Stomach (tissue), 9 donors: ENCODE results near the gene RAI1. TPM values are rescaled to one million over a fixed set of nuclear protein-coding genes. Genes with fewer than 3 reads are reported as not detected.

Experiments used
- DNase-seq, 2 donors: peaks; one replicate each; pipeline versions ENCODE4 v3.0.0 to v3.0.0-alpha.2; 2013 to 2019
- H3K27ac ChIP-seq, 5 donors: fragments of 200-600 bp in 4 of 5; sonication (generic) in 4 of 5; one replicate each; pipeline ENCODE4 v1.5.1; 2013 to 2019; ENCODE audit warnings: mild to moderate bottlenecking in 1 of 5, moderate library complexity in 1 of 5
- H3K27me3 ChIP-seq, 3 donors: fragments of 200-600 bp; sonication (generic); one replicate each; pipeline ENCODE4 v1.5.1; 2017 to 2019; ENCODE audit warnings: mixed run types in 1 of 3
- H3K36me3 ChIP-seq, 4 donors: fragments of 200-600 bp; sonication (generic); 1 replicate in 3 of 4; 2 replicates in 1 of 4; pipeline ENCODE4 v1.5.1; 2016 to 2019
- H3K4me1 ChIP-seq, 4 donors: fragments of 200-600 bp; sonication (generic); one replicate each; pipeline ENCODE4 v1.5.1; 2016 to 2019
- H3K4me3 ChIP-seq, 4 donors: fragments of 200-600 bp; sonication (generic) in 3 of 4; one replicate each; pipeline ENCODE4 v1.5.1; 2016 to 2019; ENCODE audit warnings: mild to moderate bottlenecking in 1 of 4
- H3K9me3 ChIP-seq, 4 donors: fragments of 200-600 bp; sonication (generic); one replicate each; pipeline ENCODE4 v1.5.1; 2016 to 2019
- EP300 ChIP-seq: sonication (generic); formaldehyde crosslinking; IDR thresholded peaks from one replicate; pipeline ENCODE4 v1.6.1; 2017; ENCODE audit warnings: antibody characterized with exemption
- POLR2A ChIP-seq, 4 donors: fragments of 450-650 bp; IDR thresholded peaks; one replicate each; pipeline ENCODE4 v1.6.1; 2016; ENCODE audit warnings: antibody characterized with exemption in 4 of 4, control low read depth in 2 of 4, mild to moderate bottlenecking in 1 of 4, moderate library complexity in 1 of 4
- POLR2AphosphoS5 ChIP-seq, 3 donors: sonication (generic); formaldehyde crosslinking; IDR thresholded peaks; one replicate each; pipeline ENCODE4 v1.6.1; 2016; ENCODE audit warnings: antibody characterized with exemption in 3 of 3
- WGBS, 5 donors: extraction: QIAGEN DNeasy Blood & Tissue Kit in 3 of 5; methylation state at CpG; one replicate each; pipeline versions ENCODE4 v1.1.5 to v1.1.7; 2013 to 2018; 5-methylcytosine and 5-hydroxymethylcytosine counted together
- intact Hi-C: fragments of 100-400 bp; cut with DNase I; formaldehyde crosslinking; loops from one replicate; pipeline ENCODE4 v1.15.1; 2023; ENCODE audit warnings: low total_unique reads
- polyA plus RNA-seq, 3 donors: library from polyadenylated mRNA; stranded (reverse); fragments of 200-250 nt; gene quantifications; one replicate each; pipeline ENCODE4 v1.2.3, GENCODE V29; 2013
- total RNA-seq, 5 donors: library from RNA; depleted of rRNA; stranded (reverse); fragments of >200 nt; gene quantifications; one replicate each; pipeline versions ENCODE4 v1.1.0 to v1.2.3, GENCODE V29; 2014 to 2016
- TF ChIP-seq, protein P1 (sequence below), 7 experiments: fragments of 450-650 bp in 4 of 7; fragments of 200-600 bp in 3 of 7; sonication (generic) in 3 of 7; IDR thresholded peaks; one replicate each; pipeline ENCODE4 v1.5.1; 2016 to 2019; ENCODE audit warnings: antibody characterized with exemption in 7 of 7, control low read depth in 2 of 7, mild to moderate bottlenecking in 1 of 7
- donor health status: healthy with polysubstance abuse.
- donor health status: Bipolar disorder and iron deficiency.
- donor health status: healthy.

RAI1 gene
- total and polyA plus RNA-seq, 8 donors = 4.6 to 94.5 (median 28.3) TPM

DNA sequence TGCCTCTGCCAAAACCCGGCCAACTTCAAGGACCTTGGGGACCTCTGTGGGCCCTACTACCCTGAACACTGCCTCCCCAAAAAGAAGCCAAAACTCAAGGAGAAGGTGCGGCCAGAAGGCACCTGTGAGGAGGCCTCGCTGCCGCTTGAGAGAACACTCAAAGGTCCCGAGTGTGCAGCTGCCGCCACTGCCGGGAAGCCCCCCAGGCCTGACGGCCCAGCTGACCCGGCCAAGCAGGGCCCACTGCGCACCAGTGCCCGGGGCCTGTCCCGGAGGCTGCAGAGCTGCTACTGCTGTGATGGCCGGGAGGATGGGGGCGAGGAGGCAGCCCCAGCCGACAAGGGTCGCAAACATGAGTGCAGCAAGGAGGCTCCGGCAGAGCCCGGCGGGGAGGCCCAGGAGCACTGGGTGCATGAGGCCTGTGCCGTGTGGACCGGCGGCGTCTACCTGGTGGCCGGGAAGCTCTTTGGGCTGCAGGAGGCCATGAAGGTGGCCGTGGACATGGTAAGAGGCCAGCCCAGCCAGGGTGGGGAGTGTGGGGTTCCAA, 116.8 kb downstream of the RAI1 start:
- H3K4me1 ChIP-seq = peaks cover 4 to 17% (median 8%) of the 10 kb centered on the region in 4 donors
- H3K9me3 ChIP-seq = no peaks in the 10 kb centered on the region
- intact Hi-C loops = no loop called here
- DNase-seq = no peak
- TF ChIP-seq POLR2A (IDR thresholded peaks at IDR 0.05) (no peak), POLR2AphosphoS5 (IDR thresholded peaks at IDR 0.05) (no peak), EP300 (no peak)
- TF ChIP-seq, protein P1, sequence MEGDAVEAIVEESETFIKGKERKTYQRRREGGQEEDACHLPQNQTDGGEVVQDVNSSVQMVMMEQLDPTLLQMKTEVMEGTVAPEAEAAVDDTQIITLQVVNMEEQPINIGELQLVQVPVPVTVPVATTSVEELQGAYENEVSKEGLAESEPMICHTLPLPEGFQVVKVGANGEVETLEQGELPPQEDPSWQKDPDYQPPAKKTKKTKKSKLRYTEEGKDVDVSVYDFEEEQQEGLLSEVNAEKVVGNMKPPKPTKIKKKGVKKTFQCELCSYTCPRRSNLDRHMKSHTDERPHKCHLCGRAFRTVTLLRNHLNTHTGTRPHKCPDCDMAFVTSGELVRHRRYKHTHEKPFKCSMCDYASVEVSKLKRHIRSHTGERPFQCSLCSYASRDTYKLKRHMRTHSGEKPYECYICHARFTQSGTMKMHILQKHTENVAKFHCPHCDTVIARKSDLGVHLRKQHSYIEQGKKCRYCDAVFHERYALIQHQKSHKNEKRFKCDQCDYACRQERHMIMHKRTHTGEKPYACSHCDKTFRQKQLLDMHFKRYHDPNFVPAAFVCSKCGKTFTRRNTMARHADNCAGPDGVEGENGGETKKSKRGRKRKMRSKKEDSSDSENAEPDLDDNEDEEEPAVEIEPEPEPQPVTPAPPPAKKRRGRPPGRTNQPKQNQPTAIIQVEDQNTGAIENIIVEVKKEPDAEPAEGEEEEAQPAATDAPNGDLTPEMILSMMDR (IDR thresholded peaks at IDR 0.05) = no peak
- WGBS, 5 donors = 91 to 95% (median 92%) methylated on average over 18 to 25 of the region's 25 CpGs
- peaks cover 38 to 85% (median 77%) of the 10 kb centered on the region in 4 donors for H3K36me3 ChIP-seq
- no peaks in the 10 kb centered on the region for H3K27me3 ChIP-seq
- no peak overlapping the region for H3K27ac ChIP-seq
- H3K4me3 ChIP-seq = no peak overlapping the region

DNA sequence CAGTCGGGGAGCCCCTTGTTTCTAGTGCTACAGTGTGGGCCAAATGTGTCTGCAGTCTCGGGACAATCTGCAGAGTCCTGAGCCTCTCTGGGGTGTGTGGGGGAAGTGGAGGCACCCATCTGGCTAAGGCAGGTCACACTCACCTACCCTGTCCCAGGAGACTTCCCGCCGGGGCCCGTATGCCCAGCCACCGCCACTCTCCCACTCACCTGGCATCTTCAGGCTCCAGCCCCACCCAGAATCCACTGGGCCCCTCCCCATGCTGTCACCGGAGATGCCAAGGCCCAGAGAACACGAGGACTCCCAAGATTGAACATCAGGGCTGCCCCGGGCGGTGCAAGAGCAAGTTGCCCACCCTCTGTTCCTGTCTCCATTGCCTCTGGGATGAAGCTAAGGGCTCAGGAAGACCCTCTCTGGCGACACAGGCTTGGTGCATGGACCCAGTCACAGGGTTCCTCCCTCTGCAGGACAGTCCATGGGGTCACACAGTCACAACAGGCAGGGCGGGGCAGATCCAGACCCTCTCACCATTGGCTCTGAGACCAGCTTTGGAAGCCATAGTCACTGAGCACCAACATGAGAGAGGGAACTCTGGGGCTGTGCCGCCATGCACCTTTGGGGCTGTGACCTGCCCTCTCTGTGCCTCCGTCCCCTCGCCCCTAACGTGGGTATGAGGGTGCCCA, 117.5 kb downstream of the RAI1 start:
- Histone ChIP-seq H3K4me1 (peaks cover 0 to 11% (median 3%) of the 10 kb centered on the region in 4 donors), H3K27ac (no peak overlapping the region), H3K36me3 (peaks cover 37 to 85% (median 76%) of the 10 kb centered on the region in 4 donors), H3K9me3 (no peaks in the 10 kb centered on the region), H3K4me3 (no peak overlapping the region), H3K27me3 (no peaks in the 10 kb centered on the region)
- WGBS, 5 donors = 81 to 87% (median 87%) methylated on average over 11 to 16 of the region's 16 CpGs
- TF ChIP-seq POLR2AphosphoS5 (IDR thresholded peaks at IDR 0.05) = no peak
- intact Hi-C loops = no loop called here
- DNase-seq = no peak

DNA sequence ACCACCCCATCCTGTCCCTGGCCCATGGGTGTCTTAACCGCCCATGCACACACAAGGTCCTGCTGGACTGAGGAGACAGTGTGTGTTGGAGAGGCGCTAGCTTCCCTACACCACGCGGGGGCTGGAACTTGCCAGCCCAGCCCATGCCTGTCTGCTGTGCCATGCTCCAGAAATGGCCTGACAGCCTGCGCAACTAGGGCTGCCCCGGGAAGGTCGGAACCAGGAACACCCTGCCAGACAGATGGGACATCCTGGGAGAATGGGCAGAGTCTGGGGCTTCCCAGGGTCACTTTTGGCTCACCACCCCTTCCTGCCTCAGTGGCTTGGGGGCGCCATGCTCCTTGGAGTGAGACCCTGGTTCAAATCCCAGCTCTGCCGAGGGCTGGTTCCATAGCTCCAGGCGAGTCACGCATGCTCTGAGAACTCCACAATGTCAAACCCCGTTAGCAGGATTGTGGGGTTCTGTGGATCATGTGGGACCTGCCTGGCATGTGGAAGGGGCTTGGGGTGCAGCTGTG, 119.3 kb downstream of the RAI1 start:
- no peaks in the 10 kb centered on the region for H3K27me3 ChIP-seq
- TF ChIP-seq EP300 (no peak), POLR2AphosphoS5 (IDR thresholded peaks at IDR 0.05) (no peak), POLR2A (IDR thresholded peaks at IDR 0.05) (no peak)
- TF ChIP-seq, protein P1 (IDR thresholded peaks at IDR 0.05) = no peak
- no peaks in the 10 kb centered on the region for H3K9me3 ChIP-seq
- no peak for DNase-seq
- 91 to 95% (median 94%) methylated on average over 9 to 12 of the region's 12 CpGs for WGBS, 5 donors
- no peak overlapping the region for H3K27ac ChIP-seq
- H3K4me1 ChIP-seq = peaks cover 0 to 9% (median 3%) of the 10 kb centered on the region in 4 donors
- peaks cover 25 to 85% (median 76%) of the 10 kb centered on the region in 4 donors for H3K36me3 ChIP-seq
- intact Hi-C loops = no loop called here
- no peak overlapping the region for H3K4me3 ChIP-seq

DNA sequence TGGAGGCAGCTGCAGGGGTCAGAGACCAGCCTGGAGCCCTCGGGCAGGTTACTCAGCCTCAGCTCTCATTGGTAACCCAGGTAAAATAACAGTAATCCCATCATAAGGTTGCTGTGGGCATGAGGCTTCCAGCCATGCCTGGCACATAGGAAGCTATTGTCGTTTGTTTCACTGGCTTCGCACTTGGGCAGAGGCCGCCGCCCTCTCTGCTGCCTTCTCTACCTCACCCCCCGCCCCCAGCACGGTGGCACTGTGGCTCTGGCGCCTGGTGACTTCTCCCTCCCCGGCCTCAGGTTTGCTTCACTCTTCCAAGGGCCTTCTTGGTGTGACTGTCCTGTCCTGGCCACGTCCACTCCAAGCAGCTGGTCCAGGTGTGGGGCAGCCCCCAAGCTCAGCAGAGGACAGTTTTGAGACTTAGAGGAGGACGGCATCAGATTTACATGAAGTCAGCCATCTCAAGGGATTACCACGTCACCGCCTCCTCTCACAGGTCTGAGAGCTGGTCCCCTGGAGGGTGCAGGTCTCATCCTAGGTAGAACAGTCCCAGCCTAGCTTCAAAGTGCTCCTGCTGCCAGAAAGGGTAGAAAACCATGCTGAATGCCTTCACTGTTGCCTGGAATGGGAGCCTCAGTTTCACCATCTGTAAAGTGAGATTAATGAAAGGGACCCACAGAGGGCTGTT, 120.7 kb downstream of the RAI1 start:
- Histone ChIP-seq H3K36me3 (peaks cover 16 to 85% (median 73%) of the 10 kb centered on the region in 4 donors), H3K27ac (no peak overlapping the region)
- 84 to 92% (median 89%) methylated on average over 13 of the region's 13 CpGs for WGBS, 5 donors

More for the DNA sequence above, 120.7 kb downstream of the RAI1 start:
- intact Hi-C loops = no loop called here
- Histone ChIP-seq H3K27me3 (no peaks in the 10 kb centered on the region), H3K4me3 (no peak overlapping the region), H3K9me3 (no peaks in the 10 kb centered on the region), H3K4me1 (peaks cover 0 to 9% (median 3%) of the 10 kb centered on the region in 4 donors)
- no peak for DNase-seq
- TF ChIP-seq, protein P1 (IDR thresholded peaks at IDR 0.05) = no peak
- TF ChIP-seq POLR2AphosphoS5 (IDR thresholded peaks at IDR 0.05) = no peak
- no peak for TF ChIP-seq POLR2A (IDR thresholded peaks at IDR 0.05)
- TF ChIP-seq EP300 = no peak
